Liver (tissue), 9 donors: Measurements from ENCODE around the gene SCYGR4. TPM values are rescaled to one million over a fixed set of nuclear protein-coding genes. Genes with fewer than 3 reads are reported as not detected.
"Not testable (repeated sequence)": the region's sequence is repeated elsewhere in the genome, so short reads cannot be mapped to it uniquely, and the experiment has no call there.

Source experiments
- DNase-seq: peaks from one replicate; pipeline ENCODE4 v3.0.0-alpha.2; 2017; ENCODE audit warnings: low spot score
- H3K27ac ChIP-seq, 2 donors: one replicate each; pipeline ENCODE4 v1.7.0; 2013; ENCODE audit warnings: inconsistent platforms in 2 of 2, low read length in 2 of 2, control low read depth in 1 of 2, low read depth in 1 of 2, mild to moderate bottlenecking in 1 of 2
- H3K27me3 ChIP-seq, 4 donors: one replicate each; pipeline versions ENCODE4 v1.6.1 to v1.7.0; 2013; ENCODE audit warnings: low read length in 3 of 4, inconsistent platforms in 1 of 4, mild to moderate bottlenecking in 1 of 4, moderate library complexity in 1 of 4; ENCODE audit not compliant: control insufficient read depth in 4 of 4, insufficient read depth in 4 of 4
- H3K36me3 ChIP-seq, 4 donors: one replicate each; pipeline versions ENCODE4 v1.6.1 to v1.7.0; 2013; ENCODE audit warnings: low read length in 3 of 4, mild to moderate bottlenecking in 3 of 4, low read depth in 1 of 4, moderate library complexity in 1 of 4; ENCODE audit not compliant: control insufficient read depth in 4 of 4, insufficient read depth in 3 of 4
- H3K4me1 ChIP-seq, 4 donors: one replicate each; pipeline versions ENCODE4 v1.6.1 to v1.7.0; 2013; ENCODE audit warnings: low read length in 3 of 4, mild to moderate bottlenecking in 3 of 4, moderate library complexity in 1 of 4; ENCODE audit not compliant: control insufficient read depth in 4 of 4, insufficient read depth in 4 of 4
- H3K4me3 ChIP-seq, 3 donors: one replicate each; pipeline versions ENCODE4 v1.6.1 to v1.7.0; 2013; ENCODE audit warnings: low read length in 3 of 3, control low read depth in 1 of 3, low read depth in 1 of 3, mild to moderate bottlenecking in 1 of 3
- H3K9ac ChIP-seq, 2 donors: one replicate each; pipeline ENCODE4 v1.7.0; 2013; ENCODE audit warnings: low read length in 2 of 2, mild to moderate bottlenecking in 2 of 2, moderate library complexity in 2 of 2, control low read depth in 1 of 2, low read depth in 1 of 2
- H3K9me3 ChIP-seq, 4 donors: one replicate each; pipeline versions ENCODE4 v1.6.1 to v1.7.0; 2013; ENCODE audit warnings: low read length in 3 of 4; ENCODE audit not compliant: control insufficient read depth in 4 of 4
- WGBS: extraction: QIAGEN DNeasy Blood & Tissue Kit; methylation state at CpG from one replicate; pipeline ENCODE4 v1.1.7; 2013; 5-methylcytosine and 5-hydroxymethylcytosine counted together
- polyA plus RNA-seq, 2 donors: library from polyadenylated mRNA; stranded (reverse) in 1 of 2; unstranded in 1 of 2; fragments of 200-250 nt in 1 of 2; fragments of >200 nt in 1 of 2; fragmentation: Nextera tagmentation in 1 of 2; extraction: Ambion mirVana in 1 of 2; gene quantifications; one replicate each; pipeline versions ENCODE4 v1.2.1 to v1.2.3, GENCODE V29; 2013 to 2015
- total RNA-seq, 2 donors: library from RNA; depleted of rRNA; stranded (reverse); fragments of >200 nt; gene quantifications; one replicate each; pipeline ENCODE4 v1.2.3, GENCODE V29; 2014
- donor health status: healthy.
- donor health status: healthy.
- donor health status: healthy.
- donor health status: healthy.
- donor health status: healthy.

Gene SCYGR4
- total and polyA plus RNA-seq, 4 donors, result not detected

GRCh38 chr2:227666631-227667170 lies 49.4 kb downstream of the SCYGR4 start, which contains the start of gene SCYGR5:
Gene SCYGR5 (plus strand): TSS chr2:227666804. CDS start chr2:227666804, 0 bp downstream.
- H3K9me3 ChIP-seq, H3K9ac ChIP-seq, DNase-seq, H3K27me3 ChIP-seq, H3K4me1 ChIP-seq, H3K36me3 ChIP-seq, H3K4me3 ChIP-seq, H3K27ac ChIP-seq: not testable (repeated sequence)
- 92% methylated on average over 13 of the region's 13 CpGs for WGBS

Other genes with a start within 250 kb of the SCYGR4 start
- not detected for gene TM4SF20, start 238.2 kb upstream of the SCYGR4 start, total RNA-seq
- gene TM4SF20, start 238.2 kb upstream of the SCYGR4 start, polyA plus RNA-seq, result not detected
- not detected for gene SCYGR1, start 229.5 kb upstream of the SCYGR4 start, total RNA-seq
- gene SCYGR1, start 229.5 kb upstream of the SCYGR4 start, polyA plus RNA-seq, result not detected
- 10 to 100 TPM; 23.0 to 49.7 TPM for gene AGFG1, start 145.3 kb upstream of the SCYGR4 start, total RNA-seq
- gene AGFG1, start 145.3 kb upstream of the SCYGR4 start, polyA plus RNA-seq, result 10 to 100 TPM in 1 of 2 donors, 1 to 10 TPM in 1; 8.5 to 24.3 TPM
- gene SCYGR2, start 18.6 kb upstream of the SCYGR4 start, total RNA-seq, result not detected
- not detected for gene SCYGR2, start 18.6 kb upstream of the SCYGR4 start, polyA plus RNA-seq
- gene SCYGR3, start 2.7 kb upstream of the SCYGR4 start, total RNA-seq, result not detected
- not detected for gene SCYGR3, start 2.7 kb upstream of the SCYGR4 start, polyA plus RNA-seq
- not detected for gene SCYGR5, start 49.3 kb downstream of the SCYGR4 start, total RNA-seq
- not detected for gene SCYGR5, start 49.3 kb downstream of the SCYGR4 start, polyA plus RNA-seq
- gene SLC19A3, start 100.5 kb downstream of the SCYGR4 start, total RNA-seq, result 10 to 100 TPM; 12.4 to 12.9 TPM
- 1 to 10 TPM; 4.2 to 4.5 TPM for gene SLC19A3, start 100.5 kb downstream of the SCYGR4 start, polyA plus RNA-seq
- not detected for gene SCYGR6, start 107.3 kb downstream of the SCYGR4 start, total RNA-seq
- not detected for gene SCYGR6, start 107.3 kb downstream of the SCYGR4 start, polyA plus RNA-seq
- not detected for gene SCYGR7, start 110.8 kb downstream of the SCYGR4 start, total RNA-seq
- gene SCYGR7, start 110.8 kb downstream of the SCYGR4 start, polyA plus RNA-seq, result not detected
- not detected for gene SCYGR8, start 128.4 kb downstream of the SCYGR4 start, total RNA-seq
- gene SCYGR8, start 128.4 kb downstream of the SCYGR4 start, polyA plus RNA-seq, result not detected
- 1 to 10 TPM; 1.0 to 5.9 TPM for gene CCL20, start 196.3 kb downstream of the SCYGR4 start, total RNA-seq
- 1 to 10 TPM in 1 of 2 donors, under 1 TPM in 1; 0.36 to 1.6 TPM for gene CCL20, start 196.3 kb downstream of the SCYGR4 start, polyA plus RNA-seq